ENCODE measurements around the gene SRXN1.
"Not testable (repeated sequence)": the region's sequence is repeated elsewhere in the genome, so short reads cannot be mapped to it uniquely, and the experiment has no call there.

The SRXN1 gene

DNA sequence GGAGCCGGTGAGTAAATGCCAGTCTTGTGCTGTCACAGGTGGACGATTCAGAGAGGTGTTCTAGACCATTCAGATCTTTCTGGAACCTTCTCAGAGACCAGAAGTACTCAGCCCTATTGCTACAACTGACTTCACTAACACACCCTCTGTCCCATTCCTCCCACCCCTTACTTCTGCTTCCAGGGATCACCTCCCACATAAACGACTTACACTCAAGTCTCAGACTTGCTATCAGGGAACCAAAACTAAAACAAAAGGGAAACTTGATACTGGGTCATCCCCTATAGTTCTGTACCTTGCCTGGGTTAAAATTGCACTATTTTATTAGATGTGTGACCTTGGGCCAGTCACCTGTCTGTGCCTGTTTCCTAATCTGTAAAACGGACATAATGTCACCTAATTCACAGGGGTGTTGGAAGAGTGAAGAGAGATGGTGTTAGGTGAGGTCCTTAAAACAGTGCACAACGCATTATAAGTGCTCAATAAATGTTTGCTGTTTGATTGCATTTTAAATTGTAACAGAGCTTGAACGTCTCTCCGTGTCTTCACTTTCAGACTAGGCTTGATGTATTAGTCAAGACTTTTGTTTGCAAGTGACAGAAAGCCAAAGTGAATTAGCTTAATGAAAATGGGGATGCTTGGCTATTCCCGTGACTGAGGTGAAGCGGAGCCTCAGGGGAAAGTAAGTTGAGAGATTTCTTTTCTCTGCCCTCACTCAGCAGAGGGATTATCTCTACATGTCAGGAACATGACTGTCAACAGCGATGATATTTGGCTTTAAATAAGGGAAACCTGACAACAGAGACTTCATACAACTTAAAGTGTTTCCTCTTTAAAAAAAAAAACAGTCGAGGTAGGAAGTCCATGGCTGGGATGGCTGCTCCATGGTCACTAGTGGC is 3.0 kb upstream of the SRXN1 start:
- DNase-seq (ENCODE audit: low spot score) = no peak

DNA sequence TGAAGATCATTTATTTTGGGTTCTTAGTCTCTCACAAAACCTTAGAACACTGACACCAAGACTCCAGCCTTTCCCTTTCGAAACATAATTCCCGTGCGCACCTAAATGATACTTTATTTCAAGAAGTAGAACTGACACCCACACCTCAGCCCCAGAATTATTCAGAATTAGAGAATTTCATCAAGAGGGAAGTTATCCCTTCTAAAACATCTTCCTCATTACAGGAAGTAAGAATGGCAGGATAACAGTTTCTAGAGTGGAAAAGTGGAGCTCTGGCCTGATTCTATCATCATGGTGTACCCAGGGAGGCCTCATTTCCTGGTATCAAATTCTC is 1.4 kb upstream of the SRXN1 start:
- no peak for DNase-seq (ENCODE audit: low spot score)

DNA sequence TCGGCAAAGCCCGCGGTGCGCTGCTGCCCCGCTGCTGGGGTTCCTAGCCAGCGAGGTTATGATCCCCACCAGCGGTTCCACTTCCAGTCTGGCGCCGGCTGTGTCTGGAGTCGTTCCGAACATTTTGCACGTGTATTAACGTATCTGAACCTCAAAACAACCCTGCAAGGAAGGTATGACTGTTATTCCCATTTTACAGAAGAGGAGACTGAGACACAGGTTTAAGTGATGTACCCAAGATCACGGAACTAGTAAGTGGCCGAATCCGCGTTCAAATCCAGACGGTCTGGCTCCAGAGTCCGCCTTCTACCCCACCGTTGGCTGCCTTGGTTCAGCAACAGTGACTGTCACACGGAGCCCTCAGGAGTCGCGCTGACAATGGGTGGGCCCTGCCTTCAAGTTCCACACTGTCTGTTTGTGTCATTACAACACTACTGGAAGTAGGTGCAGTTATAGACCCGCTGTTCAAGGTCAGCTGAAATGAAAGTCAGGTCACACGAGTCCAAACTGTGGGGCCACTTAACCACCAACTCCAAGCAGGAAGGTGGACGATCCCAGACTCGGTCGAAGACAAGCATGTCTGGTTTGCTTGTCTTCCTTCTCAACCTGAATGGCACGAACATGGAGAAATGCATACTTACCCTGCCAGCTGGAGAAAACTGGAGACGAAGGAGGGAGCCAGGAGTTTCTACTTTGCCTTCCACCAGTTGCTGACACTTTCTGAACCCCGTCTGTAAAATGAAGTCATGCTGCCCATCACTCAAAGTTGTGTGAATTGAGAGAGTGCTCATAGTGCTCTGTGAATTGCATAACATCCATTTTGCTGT is 803 bp upstream of the SRXN1 start:
- DNase-seq (ENCODE audit: low spot score) = no peak

DNA sequence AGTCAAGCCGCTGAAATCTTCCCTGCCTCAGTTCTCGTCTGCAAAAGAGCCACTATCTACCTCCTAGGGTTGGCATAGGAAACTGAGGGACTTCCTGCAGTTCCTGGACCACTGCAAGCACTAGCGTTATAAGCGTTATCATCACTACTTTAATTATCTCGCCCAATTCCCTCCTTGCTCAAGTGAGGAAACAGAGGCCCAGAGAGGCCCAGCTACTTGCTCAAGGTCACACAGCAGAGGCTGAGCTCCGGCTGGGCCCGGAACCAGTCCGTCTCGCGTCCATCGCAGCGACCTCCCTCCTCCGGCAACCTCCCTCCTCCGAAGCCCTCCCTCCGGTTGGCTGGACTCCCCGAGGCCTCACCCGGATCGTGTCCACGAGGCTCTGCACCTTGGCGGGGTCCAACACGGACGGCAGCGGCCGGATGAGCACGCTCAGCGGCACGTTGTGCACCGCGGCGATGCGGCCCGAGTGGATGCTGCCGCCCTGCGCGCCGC is 338 bp downstream of the SRXN1 start:
- DNase-seq (ENCODE audit: low spot score) = no peak

DNA sequence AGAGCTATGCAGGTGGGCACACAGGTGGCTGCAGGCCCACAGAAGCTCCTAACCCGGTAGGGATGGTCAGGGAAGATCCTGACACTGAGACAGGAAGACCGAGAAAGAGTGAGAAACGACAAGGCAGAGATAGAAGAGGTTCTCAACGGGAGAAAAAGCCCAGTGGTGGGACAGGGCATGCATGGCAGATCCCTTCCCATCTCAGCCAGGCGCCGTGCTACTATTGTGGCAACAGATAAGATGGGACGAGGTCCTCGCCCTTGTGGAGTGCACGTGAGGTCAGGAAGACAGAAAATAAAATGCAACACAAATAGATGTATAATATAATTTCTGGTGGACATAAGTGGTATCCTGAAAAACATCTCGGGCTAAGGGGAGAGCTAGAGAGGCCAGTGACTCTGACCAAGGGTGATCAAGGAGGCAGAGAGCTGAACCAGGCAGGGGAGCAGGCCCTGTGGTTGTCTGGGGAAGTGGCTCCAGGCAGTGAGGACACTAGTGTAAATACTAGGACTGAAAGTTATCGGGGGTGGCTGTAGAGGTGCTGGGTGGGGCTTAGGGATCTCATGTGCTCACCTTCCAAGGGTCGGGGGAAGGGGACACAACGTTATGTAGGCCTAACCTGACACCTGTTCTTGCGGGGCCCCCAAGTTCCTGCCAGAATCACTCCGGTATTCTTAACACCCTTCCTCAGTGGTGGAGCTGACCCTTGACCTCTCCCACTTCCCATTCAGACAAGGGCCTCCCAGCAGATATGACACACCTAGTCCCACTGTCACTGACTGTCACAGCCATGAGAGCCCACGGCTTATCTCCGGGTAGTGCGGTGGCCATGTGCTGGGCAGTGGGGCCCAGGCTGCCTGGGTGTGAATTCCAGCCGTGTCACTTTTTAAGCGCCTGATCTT is 1.0 kb downstream of the SRXN1 start:
- no peak for DNase-seq (ENCODE audit: low spot score)

DNA sequence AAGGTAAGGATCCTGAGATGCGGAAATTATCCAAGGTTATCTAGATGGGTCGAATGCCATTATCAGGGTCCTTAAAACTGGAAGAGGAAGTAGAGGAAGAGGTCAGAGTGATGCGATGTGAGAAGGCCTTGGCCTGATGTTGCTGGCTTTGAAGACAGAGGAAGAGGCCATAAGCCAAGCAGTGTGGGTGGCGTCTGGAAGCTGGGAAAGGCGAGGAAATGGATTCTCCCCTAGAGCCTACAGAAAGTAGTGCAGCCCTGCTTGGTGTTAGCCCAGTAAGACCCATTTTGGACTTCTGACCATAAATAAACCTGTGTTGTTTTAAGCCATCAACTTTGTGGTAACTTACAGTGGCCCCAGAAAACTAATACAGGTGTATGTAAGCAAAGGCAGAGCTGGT is 2.0 kb downstream of the SRXN1 start:
- no peak for DNase-seq (ENCODE audit: low spot score)

DNA sequence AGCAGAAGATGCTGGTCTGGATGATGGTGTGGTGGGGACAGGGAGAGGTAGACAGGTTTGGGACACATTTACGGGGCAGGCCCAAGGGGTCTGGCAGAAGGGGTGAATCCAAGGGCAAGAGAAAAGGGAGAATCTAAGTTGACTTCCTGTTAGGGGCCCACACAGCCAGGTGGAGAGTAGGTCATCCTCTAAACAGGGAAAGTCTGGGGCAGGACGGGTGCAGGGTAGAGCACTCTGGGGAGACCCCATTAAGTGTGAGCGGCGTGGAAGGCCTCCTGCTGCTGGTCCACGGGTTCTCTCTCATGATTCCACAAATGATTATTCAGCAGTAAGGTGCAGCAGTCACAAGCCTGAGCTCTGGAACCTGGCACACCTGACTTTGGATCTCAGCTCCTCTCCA is 2.7 kb downstream of the SRXN1 start:
- no peak for DNase-seq (ENCODE audit: low spot score)

DNA sequence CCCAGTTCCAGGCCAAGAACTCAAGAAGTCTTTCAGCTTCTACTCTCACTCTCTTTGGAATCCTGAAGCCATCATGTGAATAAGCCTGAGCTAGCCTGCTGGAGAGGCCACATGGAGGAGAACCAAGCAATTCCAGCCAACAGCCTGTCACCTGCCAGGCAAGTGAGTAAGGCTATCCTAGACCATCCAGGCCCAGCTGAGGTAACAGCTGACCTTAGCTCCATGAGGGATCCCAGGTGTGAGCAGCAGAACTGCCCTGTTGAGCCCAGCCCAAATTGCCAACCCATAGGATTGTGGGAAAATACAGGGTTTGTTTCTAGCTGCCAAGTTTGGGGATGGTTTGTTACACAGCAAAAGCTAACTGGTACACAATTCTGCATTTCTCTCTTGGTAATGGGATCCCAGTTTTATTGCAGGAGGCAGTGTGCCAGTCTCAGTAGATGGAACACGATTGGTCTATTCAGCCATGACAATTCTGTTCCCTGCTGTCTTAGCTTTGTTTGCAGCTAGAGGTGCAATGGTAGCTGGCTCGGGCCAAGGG is 5.5 kb downstream of the SRXN1 start:
- DNase-seq (ENCODE audit: low spot score) = no peak

DNA sequence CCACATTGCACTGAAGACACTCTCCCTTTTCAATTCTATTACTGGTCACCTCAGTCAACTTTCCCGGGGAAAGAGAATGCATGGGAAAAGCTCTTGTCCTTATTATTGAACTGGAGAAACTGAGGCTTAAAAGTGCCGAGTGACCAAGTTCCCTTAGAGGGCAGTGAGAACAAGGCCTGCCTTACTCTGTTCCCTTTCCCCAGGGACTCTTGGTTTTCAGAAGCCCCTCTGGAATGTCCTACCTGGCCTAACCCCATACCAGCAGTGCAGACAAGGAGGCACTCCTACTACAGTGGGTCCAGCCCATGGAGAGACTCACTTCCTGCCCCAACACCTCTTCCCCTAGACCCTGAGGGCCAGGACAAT is 6.1 kb downstream of the SRXN1 start:
- DNase-seq (ENCODE audit: low spot score) = no peak

DNA sequence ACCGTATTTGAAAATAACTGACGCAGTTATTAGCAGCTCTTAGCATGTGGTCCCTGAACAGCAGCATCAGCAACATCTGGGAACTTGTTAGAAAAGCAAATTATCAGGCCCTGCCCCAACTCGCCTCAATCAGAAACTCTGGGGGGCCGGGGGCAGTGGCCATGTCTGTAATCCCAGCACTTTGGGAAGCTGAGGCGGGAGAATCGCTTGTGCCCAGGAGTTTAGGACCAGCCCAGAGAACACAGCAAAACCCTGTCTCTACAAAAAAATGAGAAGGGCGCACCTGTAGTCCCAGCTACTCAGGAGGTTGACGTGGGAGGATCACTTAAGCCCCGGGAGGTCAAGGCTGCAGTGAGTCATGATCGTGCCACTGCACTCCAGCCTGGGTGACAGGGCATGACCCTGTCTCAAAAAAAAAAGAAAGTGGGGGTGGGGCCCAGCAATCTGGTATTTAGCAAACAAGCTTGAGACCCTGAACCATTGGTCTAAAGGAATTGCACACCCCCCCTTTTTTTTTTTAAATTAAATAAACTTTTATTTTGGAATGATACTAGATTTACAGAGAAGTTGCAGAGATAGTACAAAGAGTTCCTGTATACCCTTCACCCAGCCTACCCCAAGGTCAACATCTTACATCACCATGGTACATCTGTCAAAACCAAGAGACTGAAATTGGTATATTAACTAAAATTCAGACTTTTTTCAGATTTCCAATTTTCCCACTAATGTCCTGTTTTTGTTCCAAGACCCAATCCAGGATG is 6.7 kb downstream of the SRXN1 start:
- DNase-seq (ENCODE audit: low spot score) = no peak

DNA sequence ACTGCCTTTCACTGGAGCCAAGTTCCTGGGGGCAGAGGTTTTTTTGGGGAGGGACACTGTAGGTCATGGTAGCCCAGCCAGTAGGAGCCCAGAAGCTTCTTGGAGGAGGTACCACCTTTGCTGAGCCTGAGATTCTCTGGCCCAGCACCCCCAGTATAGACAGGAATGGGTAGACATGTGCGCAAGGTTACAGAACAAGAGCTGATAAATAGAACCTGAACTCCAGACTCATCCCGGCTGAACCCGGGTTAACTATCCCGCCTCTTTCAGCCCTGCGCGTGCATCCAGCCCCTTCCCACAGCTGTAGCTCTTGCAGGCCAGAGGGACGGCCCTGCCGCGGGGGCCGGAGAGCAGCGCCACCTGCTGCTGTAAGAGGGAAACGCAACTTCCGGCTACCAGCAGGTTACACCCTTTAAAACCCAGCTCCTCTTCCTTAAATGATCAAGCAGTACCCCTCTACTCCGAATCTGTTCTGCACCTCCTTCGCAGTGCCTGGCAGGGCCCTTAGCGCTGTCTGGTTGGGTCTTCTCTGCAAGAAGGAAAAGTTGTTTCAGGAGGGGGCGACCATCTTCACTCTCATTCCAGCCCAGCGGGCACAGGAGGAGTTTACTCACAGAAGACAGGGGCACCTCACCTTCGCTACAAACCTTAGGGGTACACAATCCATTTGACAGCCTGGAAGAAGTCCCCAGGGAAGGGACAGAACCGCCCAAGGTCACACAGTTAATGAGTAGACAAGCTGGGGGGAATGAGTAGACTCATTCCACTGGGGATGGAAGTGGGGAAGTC is 7.5 kb downstream of the SRXN1 start:
- peak; percentile 51 for DNase-seq (ENCODE audit: low spot score)

DNA sequence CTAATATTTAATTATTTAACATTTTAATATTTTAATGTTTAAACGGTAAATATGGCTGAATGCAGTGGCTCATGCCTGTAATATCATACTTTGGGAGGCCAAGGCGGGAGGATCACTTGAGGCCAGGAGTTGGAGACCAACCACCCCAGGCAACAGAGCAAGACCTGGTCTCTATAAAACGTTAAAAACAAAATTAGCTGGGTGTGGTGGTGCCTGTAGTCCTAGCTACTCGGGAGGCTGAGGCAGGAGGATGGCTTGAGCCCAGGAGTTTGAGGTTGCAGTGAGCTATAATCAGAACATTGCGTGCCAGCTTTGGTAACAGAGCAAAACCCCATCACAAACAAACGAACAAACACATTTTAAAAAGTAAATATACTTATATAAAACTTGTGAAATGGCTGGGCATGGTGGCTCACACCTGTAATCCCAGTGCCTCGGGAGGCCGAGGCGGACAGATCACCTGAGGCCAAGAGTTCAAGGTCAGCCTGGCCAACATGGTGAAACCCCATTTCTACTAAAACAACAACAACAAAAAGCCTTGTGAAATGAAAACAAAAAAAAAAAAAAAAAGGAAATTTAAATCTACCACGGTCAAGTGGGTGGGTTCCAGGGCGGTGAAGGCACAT is 8.2 kb downstream of the SRXN1 start:
- no peak for DNase-seq (ENCODE audit: low spot score)

DNA sequence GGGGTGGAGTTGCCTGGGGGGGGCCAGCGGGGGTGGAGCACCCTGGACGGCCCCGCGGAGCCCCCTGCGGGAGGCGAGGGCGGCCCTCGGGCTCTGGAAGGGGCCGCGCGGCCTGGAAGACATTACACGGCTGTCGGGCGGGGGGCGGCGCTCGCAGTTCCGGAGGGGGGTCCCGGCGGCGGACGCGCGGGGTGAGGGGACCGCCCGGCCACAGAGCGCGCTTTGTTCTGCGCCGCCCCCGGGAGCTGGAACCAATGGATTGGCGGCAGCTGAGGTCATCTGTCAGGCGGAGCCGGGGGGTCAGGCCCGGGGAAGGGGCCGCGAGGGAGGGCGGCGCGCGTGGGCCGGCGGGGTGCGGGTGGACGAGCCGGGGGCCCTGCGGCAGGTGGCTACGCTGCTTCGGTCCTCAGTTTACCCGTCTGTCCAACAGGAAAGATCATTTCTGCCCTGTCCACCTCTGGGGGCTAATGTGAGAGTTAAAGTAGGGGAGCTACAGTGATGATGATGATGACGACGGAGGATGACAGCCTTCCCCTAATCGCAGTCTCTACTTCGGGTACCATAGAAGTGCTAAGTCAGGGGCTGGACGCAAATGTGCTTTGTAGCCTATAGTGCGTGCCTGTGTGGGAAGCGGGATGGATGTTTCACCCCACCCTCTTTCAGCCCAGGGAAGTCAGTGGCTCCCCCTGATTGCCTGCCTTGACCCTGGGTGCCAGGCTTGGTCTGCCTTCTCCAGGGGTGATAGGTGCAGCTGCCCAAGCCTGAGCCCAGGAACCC is 10.4 kb downstream of the SRXN1 start:
- no peak for DNase-seq (ENCODE audit: low spot score)

DNA sequence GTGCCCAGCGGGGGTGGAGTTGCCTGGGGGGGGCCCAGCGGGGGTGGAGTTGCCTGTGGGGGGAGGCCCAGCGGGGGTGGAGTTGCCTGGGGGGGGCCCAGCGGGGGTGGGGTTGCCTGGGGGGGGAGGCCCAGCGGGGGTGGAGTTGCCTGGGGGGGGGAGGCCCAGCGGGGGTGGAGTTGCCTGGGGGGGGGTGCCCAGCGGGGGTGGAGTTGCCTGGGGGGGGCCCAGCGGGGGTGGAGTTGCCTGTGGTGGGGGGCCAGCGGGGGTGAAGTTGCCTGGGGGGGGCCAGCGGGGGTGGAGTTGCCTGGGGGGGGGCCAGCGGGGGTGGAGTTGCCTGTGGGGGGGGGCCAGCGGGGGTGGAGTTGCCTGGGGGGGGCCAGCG is 11.0 kb downstream of the SRXN1 start:
- DNase-seq (ENCODE audit: low spot score) = not testable (repeated sequence)

DNA sequence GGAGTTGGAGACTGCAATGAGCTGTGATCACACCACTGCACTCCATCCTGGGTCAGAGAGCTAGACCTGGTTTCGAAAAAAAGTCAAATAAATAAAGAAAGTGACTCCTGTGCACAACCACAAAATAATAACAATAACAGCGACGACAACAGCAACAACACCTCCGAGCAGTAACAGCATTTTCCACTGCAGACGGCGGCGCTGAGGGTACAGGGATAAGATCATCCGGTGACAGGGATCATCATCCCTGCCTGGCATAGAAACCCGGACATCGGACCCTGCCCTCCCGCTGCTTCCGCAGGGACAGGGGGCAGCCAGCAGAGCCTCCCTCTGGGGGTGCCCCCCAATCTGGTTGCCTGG is 11.5 kb downstream of the SRXN1 start:
- no peak for DNase-seq (ENCODE audit: low spot score)

DNA sequence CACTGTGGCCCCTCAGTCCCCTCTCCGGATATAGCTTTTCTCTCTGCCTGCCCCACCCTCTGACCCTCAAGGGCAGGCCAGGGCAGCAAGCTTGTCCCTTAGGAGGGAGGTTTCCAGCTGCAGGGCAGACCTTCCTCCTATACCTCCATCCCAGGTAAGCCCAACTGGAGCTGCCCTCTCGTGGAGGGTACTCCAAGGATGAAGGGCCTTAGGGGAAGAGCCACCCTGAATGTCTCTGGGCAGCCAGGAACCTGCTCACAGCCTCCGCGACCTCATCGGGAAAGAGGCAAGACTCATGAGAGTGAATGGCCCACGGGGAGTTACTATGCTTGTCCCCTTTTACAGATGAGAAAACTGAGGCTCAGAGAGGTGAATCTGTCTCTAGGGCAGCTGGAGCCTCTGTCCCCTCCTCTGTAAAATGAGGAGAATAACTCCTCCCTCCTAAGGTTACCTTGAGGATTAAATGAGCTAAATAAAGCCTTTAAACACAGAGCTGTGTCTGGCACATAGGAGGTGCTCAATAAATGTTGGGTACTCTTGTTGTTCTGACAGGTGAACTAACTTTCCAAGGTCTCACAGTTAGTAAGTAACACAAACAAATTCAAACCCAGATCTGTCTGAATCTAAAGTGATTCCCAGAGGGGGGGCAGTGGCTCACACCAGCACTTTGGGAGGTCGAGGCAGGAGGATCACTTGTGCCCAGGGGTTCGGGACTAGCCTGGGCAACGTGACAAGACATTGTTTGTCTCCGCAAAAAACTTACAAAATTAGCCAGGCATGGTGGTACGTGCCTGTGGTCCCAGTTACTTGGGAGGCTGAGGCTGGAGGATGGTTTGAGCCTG is 12.1 kb downstream of the SRXN1 start:
- DNase-seq (ENCODE audit: low spot score) = no peak

DNA sequence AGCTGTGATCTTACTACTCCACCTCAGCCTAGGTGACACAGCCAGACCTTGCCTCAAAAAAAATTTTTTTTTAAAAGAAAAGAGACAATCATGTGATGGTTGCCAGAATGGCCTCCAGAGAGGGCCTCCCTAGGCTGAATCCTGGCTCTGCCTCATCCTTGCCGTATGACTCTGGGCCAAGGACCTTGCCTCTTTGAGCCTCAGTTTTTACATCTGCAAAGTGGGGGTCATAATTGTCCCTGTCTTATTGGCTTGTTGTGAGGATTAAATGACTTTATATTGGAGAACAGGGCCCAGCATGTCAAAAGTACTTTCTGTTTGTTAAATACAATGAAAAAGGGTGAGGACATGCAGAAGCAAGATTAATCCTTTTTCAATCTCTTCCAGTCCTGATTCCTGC is 14.4 kb downstream of the SRXN1 start:
- no peak for DNase-seq (ENCODE audit: low spot score)

DNA sequence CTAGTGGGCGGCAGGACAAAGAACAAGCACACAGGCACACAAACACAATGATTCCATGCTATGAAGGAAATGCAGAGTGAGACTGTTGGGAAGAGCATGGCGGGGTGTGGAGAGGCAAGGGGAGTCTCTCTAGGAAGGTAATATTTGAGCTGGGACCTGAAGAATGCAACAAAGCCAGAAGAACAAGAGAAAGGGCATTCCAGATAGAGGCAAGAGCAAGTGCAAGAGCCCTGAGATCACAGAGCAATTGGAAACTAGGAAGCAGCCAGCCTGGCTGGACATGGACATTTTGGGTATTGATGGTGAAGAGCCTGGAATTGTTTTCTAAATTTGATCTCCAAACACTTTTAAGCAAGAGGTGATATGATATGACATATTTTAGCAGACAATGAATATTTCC is 15.4 kb downstream of the SRXN1 start:
- DNase-seq (ENCODE audit: low spot score) = no peak
